Measurements from ENCODE around the gene RFTN1. TPM values are rescaled to one million over a fixed set of nuclear protein-coding genes. Genes with fewer than 3 reads are reported as not detected.

Gene RFTN1
- total and polyA plus RNA-seq, 7 experiments from 2014 or later: 44.8 to 68.8 (median 53.2) TPM

GRCh38 chr3:16500911-16501310, 12.6 kb downstream of the RFTN1 start:
- no peak for DNase-seq
- Histone ChIP-seq H3K9me3 (ENCODE audit: control insufficient read depth in 2 of 3, low read length in 3 of 3) (no peaks in the 10 kb centered on the region), H3K4me3 (ENCODE audit: low read length) (no peak overlapping the region), H3K36me3 (ENCODE audit: control insufficient read depth in 2 of 3, insufficient read depth in 3 of 3, low read length in 3 of 3) (peaks cover 0 to 9% (median 0%) of the 10 kb centered on the region in 3 experiments), H3K27me3 (ENCODE audit: control insufficient read depth in 2 of 2, insufficient read depth in 2 of 2, low read length in 2 of 2) (no peaks in the 10 kb centered on the region), H3K27ac (ENCODE audit: low read depth, low read length) (no peak overlapping the region), H3K4me1 (ENCODE audit: control insufficient read depth in 2 of 2, insufficient read depth in 2 of 2, low read length in 2 of 2) (peaks cover 27 to 28% of the 10 kb centered on the region in 2 donors)
- Mint-ChIP-seq H3K4me3 (peak overlapping the region in 1 of 10 donors; percentile 31), H3K9me3 (peaks cover 0 to 7% (median 0%) of the 10 kb centered on the region in 11 donors), H3K4me1 (peaks cover 58 to 83% (median 82%) of the 10 kb centered on the region in 7 donors), H3K27ac (no peak overlapping the region), H3K27me3 (no peaks in the 10 kb centered on the region), H3K36me3 (peaks cover 18 to 44% (median 33%) of the 10 kb centered on the region in 5 donors)
- CTCF ChIA-PET: interaction anchor here (0.8 kb wide), 1 partner anchor 212 kb away, joined by 3 read pairs; no protein-coding TSS in a partner anchor
- intact Hi-C loops (cut with micrococcal nuclease): no loop called here
- POLR2A ChIA-PET: interaction anchor here (0.8 to 1.0 kb wide), 2 partner anchors 11 to 20 kb away, joined by 4 to 5 read pairs; no protein-coding TSS in a partner anchor
- ATAC-seq: no peak

GRCh38 chr3:16500093-16500492, 13.4 kb downstream of the RFTN1 start:
- Histone ChIP-seq H3K9me3 (ENCODE audit: control insufficient read depth in 2 of 3, low read length in 3 of 3) (no peaks in the 10 kb centered on the region), H3K4me3 (ENCODE audit: low read length) (no peak overlapping the region), H3K27ac (ENCODE audit: low read depth, low read length) (no peak overlapping the region), H3K4me1 (ENCODE audit: control insufficient read depth in 2 of 2, insufficient read depth in 2 of 2, low read length in 2 of 2) (peaks cover 35 to 37% of the 10 kb centered on the region in 2 donors), H3K27me3 (ENCODE audit: control insufficient read depth in 2 of 2, insufficient read depth in 2 of 2, low read length in 2 of 2) (no peaks in the 10 kb centered on the region), H3K36me3 (ENCODE audit: control insufficient read depth in 2 of 3, insufficient read depth in 3 of 3, low read length in 3 of 3) (peaks cover 0 to 4% (median 0%) of the 10 kb centered on the region in 3 experiments)
- ChIA-PET POLR2A (interaction anchor here (0.6 to 2.4 kb wide), 2 partner anchors 18 to 1067 kb away, joined by 3 to 11 read pairs; no protein-coding TSS in a partner anchor), CTCF (no interaction called here)
- Mint-ChIP-seq H3K4me1 (peaks cover 58 to 85% (median 82%) of the 10 kb centered on the region in 7 donors), H3K27me3 (no peaks in the 10 kb centered on the region), H3K4me3 (no peak overlapping the region), H3K27ac (peak overlapping the region in 3 of 9 donors; percentile 3 to 84 (median 57)), H3K9me3 (peaks cover 0 to 7% (median 0%) of the 10 kb centered on the region in 11 donors), H3K36me3 (peaks cover 11 to 39% (median 24%) of the 10 kb centered on the region in 5 donors)
- DNase-seq (no peak), ATAC-seq (no peak)
- intact Hi-C loops (cut with micrococcal nuclease): no loop called here

- CTCF ChIA-PET: interaction anchor here (1.0 kb wide), 1 partner anchor 22 kb away, joined by 4 read pairs; no protein-coding TSS in a partner anchor
Measured at GRCh38 chr3:16499351-16499750, 14.1 kb downstream of the RFTN1 start.

GRCh38 chr3:16498130-16498890, 15.2 kb downstream of the RFTN1 start:
- H3K4me1 ChIP-seq (ENCODE audit: control insufficient read depth in 2 of 2, insufficient read depth in 2 of 2, low read length in 2 of 2): peaks cover 40 to 41% of the 10 kb centered on the region in 2 donors

More at GRCh38 chr3:16499351-16499750, 14.1 kb downstream of the RFTN1 start:
- peaks cover 57 to 85% (median 83%) of the 10 kb centered on the region in 7 donors for H3K4me1 Mint-ChIP-seq
- DNase-seq (no peak), ATAC-seq (no peak)
- H3K27ac Mint-ChIP-seq: peak overlapping the region in 2 of 9 donors; percentile 4 to 84
- H3K27me3 Mint-ChIP-seq: no peaks in the 10 kb centered on the region
- H3K9me3 ChIP-seq (ENCODE audit: control insufficient read depth in 2 of 3, low read length in 3 of 3): no peaks in the 10 kb centered on the region
- H3K4me3 ChIP-seq (ENCODE audit: low read length): no peak overlapping the region
- H3K4me1 ChIP-seq (ENCODE audit: control insufficient read depth in 2 of 2, insufficient read depth in 2 of 2, low read length in 2 of 2): peaks cover 40 to 41% of the 10 kb centered on the region in 2 donors
- H3K36me3 Mint-ChIP-seq: peaks cover 5 to 32% (median 18%) of the 10 kb centered on the region in 5 donors
- H3K4me3 Mint-ChIP-seq: no peak overlapping the region
- peaks cover 0 to 7% (median 0%) of the 10 kb centered on the region in 11 donors for H3K9me3 Mint-ChIP-seq
- no peak overlapping the region for H3K27ac ChIP-seq (ENCODE audit: low read depth, low read length)
- H3K27me3 ChIP-seq (ENCODE audit: control insufficient read depth in 2 of 2, insufficient read depth in 2 of 2, low read length in 2 of 2): no peaks in the 10 kb centered on the region
- intact Hi-C loops (cut with micrococcal nuclease): no loop called here
- POLR2A ChIA-PET: interaction anchor here (0.6 to 2.4 kb wide), 3 partner anchors 10 to 1066 kb away, joined by 3 to 11 read pairs (median 4); no protein-coding TSS in a partner anchor
- H3K36me3 ChIP-seq (ENCODE audit: control insufficient read depth in 2 of 3, insufficient read depth in 3 of 3, low read length in 3 of 3): no peaks in the 10 kb centered on the region

GRCh38 chr3:16496408-16497222, 16.9 kb downstream of the RFTN1 start:
- H3K4me3 Mint-ChIP-seq: peak overlapping the region in 9 of 10 donors; percentile 41 to 71 (median 51)
- CTCF ChIA-PET: interaction anchor here (1.0 to 1.8 kb wide), 3 partner anchors 20 to 37 kb away, joined by 3 to 6 read pairs (median 3); no protein-coding TSS in a partner anchor
- peaks cover 4 to 13% (median 6%) of the 10 kb centered on the region in 3 experiments for H3K36me3 ChIP-seq (ENCODE audit: control insufficient read depth in 2 of 3, insufficient read depth in 3 of 3, low read length in 3 of 3)
- peaks cover 15 to 39% (median 28%) of the 10 kb centered on the region in 5 donors for H3K36me3 Mint-ChIP-seq
- H3K4me3 ChIP-seq (ENCODE audit: low read length): no peak overlapping the region
- no peaks in the 10 kb centered on the region for H3K27me3 Mint-ChIP-seq
- H3K9me3 Mint-ChIP-seq: peaks cover 0 to 7% (median 0%) of the 10 kb centered on the region in 11 donors
- H3K27me3 ChIP-seq (ENCODE audit: control insufficient read depth in 2 of 2, insufficient read depth in 2 of 2, low read length in 2 of 2): no peaks in the 10 kb centered on the region
- POLR2A ChIA-PET: interaction anchor here (0.7 to 2.8 kb wide), 9 partner anchors 9 to 160 kb away, joined by 3 to 29 read pairs (median 4); no protein-coding TSS in a partner anchor
- peak overlapping the region; percentile 1 to 87 (median 60) for H3K27ac Mint-ChIP-seq
- no peak for DNase-seq
- peaks cover 40 to 41% of the 10 kb centered on the region in 2 donors for H3K4me1 ChIP-seq (ENCODE audit: control insufficient read depth in 2 of 2, insufficient read depth in 2 of 2, low read length in 2 of 2)
- peak; percentile 41 for ATAC-seq
- H3K27ac ChIP-seq (ENCODE audit: low read depth, low read length): no peak overlapping the region
- intact Hi-C loops (cut with micrococcal nuclease): loop anchor here in 1 of 2 donors (1.0 to 2.0 kb wide), 2 partner anchors 14 to 16 kb away; no protein-coding TSS in a partner anchor
- no peaks in the 10 kb centered on the region for H3K9me3 ChIP-seq (ENCODE audit: control insufficient read depth in 2 of 3, low read length in 3 of 3)
- peaks cover 51 to 77% (median 65%) of the 10 kb centered on the region in 7 donors for H3K4me1 Mint-ChIP-seq

More at GRCh38 chr3:16498130-16498890, 15.2 kb downstream of the RFTN1 start:
- H3K27me3 Mint-ChIP-seq: no peaks in the 10 kb centered on the region
- H3K27ac Mint-ChIP-seq: peak overlapping the region; percentile 10 to 81 (median 43)
- ChIA-PET CTCF (interaction anchor here (1.0 kb wide), 1 partner anchor 21 kb away, joined by 4 read pairs; no protein-coding TSS in a partner anchor), POLR2A (interaction anchor here (0.6 to 2.4 kb wide), 3 partner anchors 11 to 222 kb away, joined by 4 to 11 read pairs (median 5); no protein-coding TSS in a partner anchor)
- Histone ChIP-seq H3K27me3 (ENCODE audit: control insufficient read depth in 2 of 2, insufficient read depth in 2 of 2, low read length in 2 of 2) (no peaks in the 10 kb centered on the region), H3K27ac (ENCODE audit: low read depth, low read length) (no peak overlapping the region), H3K9me3 (ENCODE audit: control insufficient read depth in 2 of 3, low read length in 3 of 3) (no peaks in the 10 kb centered on the region), H3K4me3 (ENCODE audit: low read length) (no peak overlapping the region), H3K36me3 (ENCODE audit: control insufficient read depth in 2 of 3, insufficient read depth in 3 of 3, low read length in 3 of 3) (no peaks in the 10 kb centered on the region)
- H3K4me1 Mint-ChIP-seq: peaks cover 48 to 82% (median 75%) of the 10 kb centered on the region in 7 donors
- H3K4me3 Mint-ChIP-seq: peak overlapping the region in 5 of 10 donors; percentile 3 to 60 (median 36)
- peaks cover 5 to 30% (median 18%) of the 10 kb centered on the region in 5 donors for H3K36me3 Mint-ChIP-seq
- intact Hi-C loops (cut with micrococcal nuclease): no loop called here
- DNase-seq (no peak), ATAC-seq (peak; percentile 38)
- peaks cover 0 to 7% (median 0%) of the 10 kb centered on the region in 11 donors for H3K9me3 Mint-ChIP-seq

All from naive thymus-derived CD4-positive, alpha-beta T cell (primary cell).